ENCODE results near the gene KANTR.
"Not testable (repeated sequence)": the region's sequence is repeated elsewhere in the genome, so short reads cannot be mapped to it uniquely, and the experiment has no call there.

The KANTR gene

GRCh38 chrX:53156207-53156596, 62.3 kb downstream of the KANTR start:
- TF ChIP-seq, protein P1, sequence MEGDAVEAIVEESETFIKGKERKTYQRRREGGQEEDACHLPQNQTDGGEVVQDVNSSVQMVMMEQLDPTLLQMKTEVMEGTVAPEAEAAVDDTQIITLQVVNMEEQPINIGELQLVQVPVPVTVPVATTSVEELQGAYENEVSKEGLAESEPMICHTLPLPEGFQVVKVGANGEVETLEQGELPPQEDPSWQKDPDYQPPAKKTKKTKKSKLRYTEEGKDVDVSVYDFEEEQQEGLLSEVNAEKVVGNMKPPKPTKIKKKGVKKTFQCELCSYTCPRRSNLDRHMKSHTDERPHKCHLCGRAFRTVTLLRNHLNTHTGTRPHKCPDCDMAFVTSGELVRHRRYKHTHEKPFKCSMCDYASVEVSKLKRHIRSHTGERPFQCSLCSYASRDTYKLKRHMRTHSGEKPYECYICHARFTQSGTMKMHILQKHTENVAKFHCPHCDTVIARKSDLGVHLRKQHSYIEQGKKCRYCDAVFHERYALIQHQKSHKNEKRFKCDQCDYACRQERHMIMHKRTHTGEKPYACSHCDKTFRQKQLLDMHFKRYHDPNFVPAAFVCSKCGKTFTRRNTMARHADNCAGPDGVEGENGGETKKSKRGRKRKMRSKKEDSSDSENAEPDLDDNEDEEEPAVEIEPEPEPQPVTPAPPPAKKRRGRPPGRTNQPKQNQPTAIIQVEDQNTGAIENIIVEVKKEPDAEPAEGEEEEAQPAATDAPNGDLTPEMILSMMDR (IDR thresholded peaks at IDR 0.05; ENCODE audit: low read depth, low read length): no peak
- H3K4me3 ChIP-seq (replicated peaks in 1 of 2; ENCODE audit: low read depth in 2 of 2, low read length in 2 of 2): no peak overlapping the region
- no peak for DNase-seq (ENCODE audit: low read depth in 2 of 2)

DNA sequence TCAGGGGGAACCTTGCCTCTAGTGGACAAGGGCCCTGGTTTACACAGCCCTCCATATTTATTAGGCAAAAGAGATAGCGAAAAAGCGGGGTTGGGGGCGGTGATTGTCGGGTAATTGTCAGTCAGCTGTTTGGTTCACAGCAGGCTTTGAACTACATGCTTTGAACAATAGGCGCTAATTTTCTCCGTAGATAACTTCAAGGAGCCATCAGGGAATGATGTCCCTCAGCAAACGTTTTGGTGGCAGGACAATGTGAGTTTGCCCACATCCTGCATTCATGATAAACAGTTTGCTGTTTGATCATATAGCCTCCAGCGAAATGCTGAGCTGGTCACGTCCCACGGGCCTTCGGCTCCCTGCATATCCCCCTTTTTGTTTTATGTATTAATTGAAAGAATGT, 65.2 kb downstream of the KANTR start:
- no peak overlapping the region for H3K4me3 ChIP-seq (replicated peaks in 1 of 2; ENCODE audit: low read depth in 2 of 2, low read length in 2 of 2)
- TF ChIP-seq, protein P1 (IDR thresholded peaks at IDR 0.05; ENCODE audit: low read depth, low read length): no peak
- no peak for DNase-seq (ENCODE audit: low read depth in 2 of 2)

DNA sequence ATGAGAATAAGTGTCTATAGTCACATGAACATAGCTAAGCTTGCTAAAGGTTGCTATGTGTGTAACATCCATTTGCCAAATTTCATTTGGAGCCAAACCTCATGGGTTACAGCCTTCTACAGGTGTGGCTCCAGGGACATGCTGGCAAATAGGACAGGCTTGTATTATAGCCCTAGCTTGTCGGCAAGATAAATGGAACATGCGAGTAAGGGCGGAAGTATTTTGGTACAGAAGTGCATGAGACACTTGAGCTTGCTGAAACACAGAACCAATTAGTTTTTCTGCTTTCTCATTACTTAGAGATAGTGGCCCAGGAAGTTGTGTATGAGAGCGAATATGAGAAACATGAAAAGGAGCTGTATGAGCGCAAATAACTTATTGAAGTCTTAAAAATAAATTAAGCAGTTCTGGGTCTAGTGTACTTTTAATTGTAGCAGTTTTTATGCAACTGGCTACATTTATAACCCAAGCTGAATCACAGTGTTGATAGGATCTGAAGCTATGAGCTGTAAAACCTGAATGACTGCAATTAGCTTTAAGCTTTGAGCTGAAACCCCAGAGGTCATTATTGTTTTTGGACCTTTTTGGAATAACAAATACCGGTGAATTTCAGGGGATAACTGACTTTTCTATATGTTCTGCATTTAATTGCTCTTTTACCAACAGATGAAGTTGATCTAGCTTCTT, 66.5 kb downstream of the KANTR start:
- TF ChIP-seq, protein P1 (IDR thresholded peaks at IDR 0.05; ENCODE audit: low read depth, low read length): no peak
- DNase-seq (ENCODE audit: low read depth in 2 of 2): no peak

DNA sequence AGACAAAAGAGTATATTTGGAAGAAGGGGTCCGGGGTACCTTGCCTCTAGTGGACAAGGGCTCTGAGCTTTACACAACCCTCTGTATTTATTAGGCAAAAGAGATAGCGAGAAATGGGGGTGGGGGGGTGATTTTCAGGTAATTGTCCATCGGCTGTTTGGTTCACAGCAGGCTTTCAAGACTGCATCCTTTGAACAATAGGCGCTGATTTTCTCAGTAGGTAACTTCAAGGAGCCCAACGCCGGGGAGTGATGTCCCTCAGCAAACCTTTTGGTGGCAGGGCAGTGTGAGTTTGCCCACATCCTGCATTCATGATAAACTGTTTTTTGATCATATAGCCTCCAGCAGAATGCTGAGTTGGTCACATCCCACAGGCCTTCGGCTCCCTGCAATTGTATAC, 69.5 kb downstream of the KANTR start:
- DNase-seq (ENCODE audit: low read depth in 2 of 2): no peak
- TF ChIP-seq, protein P1 (IDR thresholded peaks at IDR 0.05; ENCODE audit: low read depth, low read length): no peak
- H3K4me3 ChIP-seq (replicated peaks in 1 of 2; ENCODE audit: low read depth in 2 of 2, low read length in 2 of 2): no peak overlapping the region

More for the DNA sequence above, 66.5 kb downstream of the KANTR start:
- no peak overlapping the region for H3K4me3 ChIP-seq (replicated peaks in 1 of 2; ENCODE audit: low read depth in 2 of 2, low read length in 2 of 2)

DNA sequence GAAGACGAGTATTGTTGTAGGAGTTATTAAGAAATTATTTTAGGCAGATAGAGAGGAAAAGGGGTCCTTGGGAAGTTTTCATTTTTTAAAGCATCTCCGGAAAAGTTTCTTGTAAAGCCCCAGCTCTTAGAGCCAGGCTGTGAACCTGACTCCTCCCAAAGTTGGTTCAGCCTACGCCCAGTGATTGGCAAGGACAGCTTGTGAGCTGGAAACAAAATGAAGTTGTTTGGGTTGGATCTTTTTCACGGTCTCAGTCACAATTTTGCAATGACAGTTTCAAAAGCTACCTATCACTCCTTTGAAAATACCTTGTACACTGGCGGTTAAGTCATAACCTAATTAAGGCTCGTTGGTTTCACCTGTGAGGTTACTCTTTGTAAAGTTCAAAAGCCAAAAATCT, 70.6 kb downstream of the KANTR start:
- not testable (repeated sequence) for DNase-seq (ENCODE audit: low read depth in 2 of 2); H3K4me3 ChIP-seq (replicated peaks in 1 of 2; ENCODE audit: low read depth in 2 of 2, low read length in 2 of 2)

GRCh38 chrX:53166103-53166502, 72.2 kb downstream of the KANTR start:
- TF ChIP-seq, protein P1 (IDR thresholded peaks at IDR 0.05; ENCODE audit: low read depth, low read length): no peak
- no peak for DNase-seq (ENCODE audit: low read depth in 2 of 2)
- no peak overlapping the region for H3K4me3 ChIP-seq (replicated peaks in 1 of 2; ENCODE audit: low read depth in 2 of 2, low read length in 2 of 2)

DNA sequence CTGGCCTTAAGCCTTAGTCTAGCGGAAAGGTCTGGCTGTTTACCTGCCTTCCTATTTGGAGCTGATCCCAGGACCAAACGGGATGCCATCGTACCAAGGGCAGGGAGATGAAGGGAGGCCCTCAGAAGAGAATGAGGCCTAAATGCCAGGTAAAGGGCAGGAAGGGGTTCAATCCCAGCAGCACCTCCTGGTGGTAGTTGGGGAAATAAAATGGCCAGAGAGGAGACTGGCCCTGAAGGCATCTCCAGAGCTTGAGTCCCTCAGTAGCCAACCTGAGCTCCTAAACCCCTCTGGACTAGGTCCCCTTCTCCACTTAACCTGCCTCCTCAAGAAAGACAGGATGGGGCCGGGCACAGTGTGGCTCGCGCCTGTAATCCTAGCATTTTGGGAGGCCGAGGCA, 77.4 kb downstream of the KANTR start:
- no peak overlapping the region for H3K4me3 ChIP-seq (replicated peaks in 1 of 2; ENCODE audit: low read depth in 2 of 2, low read length in 2 of 2)
- no peak for DNase-seq (ENCODE audit: low read depth in 2 of 2)
- TF ChIP-seq, protein P1 (IDR thresholded peaks at IDR 0.05; ENCODE audit: low read depth, low read length): no peak

All from cardiac fibroblast (primary cell).